ENCODE results near the gene E2F7.

E2F7 gene

GRCh38 chr12:77010691-77011548 lies 54.4 kb downstream of the E2F7 start:
- peaks cover 6% of the 10 kb centered on the region for H3K27me3 Mint-ChIP-seq
- H3K36me3 Mint-ChIP-seq = no peaks in the 10 kb centered on the region
- no peak overlapping the region for H3K27ac Mint-ChIP-seq
- H3K4me3 Mint-ChIP-seq = no peak overlapping the region
- no peaks in the 10 kb centered on the region for H3K4me1 Mint-ChIP-seq
- no peaks in the 10 kb centered on the region for H3K9me3 Mint-ChIP-seq

- no peak overlapping the region for H3K4me3 Mint-ChIP-seq
- no peaks in the 10 kb centered on the region for H3K4me1 Mint-ChIP-seq
- peaks cover 13% of the 10 kb centered on the region for H3K27me3 Mint-ChIP-seq
- no peaks in the 10 kb centered on the region for H3K36me3 Mint-ChIP-seq
- H3K27ac Mint-ChIP-seq = no peak overlapping the region
- no peaks in the 10 kb centered on the region for H3K9me3 Mint-ChIP-seq
These were observed 57.9 kb downstream of the E2F7 start for GRCh38 chr12:77007476-77007875.

- Mint-ChIP-seq H3K36me3 (no peaks in the 10 kb centered on the region), H3K4me1 (no peaks in the 10 kb centered on the region), H3K27me3 (peaks cover 13% of the 10 kb centered on the region), H3K4me3 (no peak overlapping the region), H3K9me3 (no peaks in the 10 kb centered on the region), H3K27ac (no peak overlapping the region)
These were observed 59.7 kb downstream of the E2F7 start for GRCh38 chr12:77005611-77006098.

GRCh38 chr12:77003914-77004313 lies 61.5 kb downstream of the E2F7 start:
- H3K36me3 Mint-ChIP-seq = no peaks in the 10 kb centered on the region
- H3K4me1 Mint-ChIP-seq = no peaks in the 10 kb centered on the region
- no peak overlapping the region for H3K4me3 Mint-ChIP-seq
- peaks cover 13% of the 10 kb centered on the region for H3K27me3 Mint-ChIP-seq
- no peaks in the 10 kb centered on the region for H3K9me3 Mint-ChIP-seq
- no peak overlapping the region for H3K27ac Mint-ChIP-seq

GRCh38 chr12:77003246-77003645 lies 62.1 kb downstream of the E2F7 start:
- Mint-ChIP-seq H3K36me3 (no peaks in the 10 kb centered on the region), H3K4me3 (no peak overlapping the region), H3K27me3 (peaks cover 10% of the 10 kb centered on the region), H3K4me1 (no peaks in the 10 kb centered on the region), H3K9me3 (no peaks in the 10 kb centered on the region), H3K27ac (no peak overlapping the region)

GRCh38 chr12:77002382-77002781 lies 63.0 kb downstream of the E2F7 start:
- Mint-ChIP-seq H3K4me1 (no peaks in the 10 kb centered on the region), H3K36me3 (no peaks in the 10 kb centered on the region), H3K4me3 (no peak overlapping the region), H3K9me3 (no peaks in the 10 kb centered on the region), H3K27ac (no peak overlapping the region), H3K27me3 (peaks cover 9% of the 10 kb centered on the region)

- Mint-ChIP-seq H3K36me3 (no peaks in the 10 kb centered on the region), H3K4me1 (no peaks in the 10 kb centered on the region), H3K4me3 (no peak overlapping the region), H3K27me3 (peaks cover 9% of the 10 kb centered on the region), H3K9me3 (no peaks in the 10 kb centered on the region), H3K27ac (no peak overlapping the region)
These were observed 64.1 kb downstream of the E2F7 start for GRCh38 chr12:77001276-77001675.

- H3K36me3 Mint-ChIP-seq = no peaks in the 10 kb centered on the region
- no peak overlapping the region for H3K4me3 Mint-ChIP-seq
- no peak overlapping the region for H3K27ac Mint-ChIP-seq
- no peaks in the 10 kb centered on the region for H3K4me1 Mint-ChIP-seq
- H3K27me3 Mint-ChIP-seq = peaks cover 6% of the 10 kb centered on the region
- no peaks in the 10 kb centered on the region for H3K9me3 Mint-ChIP-seq
These were observed 66.3 kb downstream of the E2F7 start for GRCh38 chr12:76998908-76999556.

- no peaks in the 10 kb centered on the region for H3K36me3 Mint-ChIP-seq
- H3K27ac Mint-ChIP-seq = no peak overlapping the region
- no peak overlapping the region for H3K4me3 Mint-ChIP-seq
- no peaks in the 10 kb centered on the region for H3K9me3 Mint-ChIP-seq
- no peaks in the 10 kb centered on the region for H3K4me1 Mint-ChIP-seq
- peaks cover 6% of the 10 kb centered on the region for H3K27me3 Mint-ChIP-seq
These were observed 67.0 kb downstream of the E2F7 start for GRCh38 chr12:76998386-76998785.

- Mint-ChIP-seq H3K4me3 (no peak overlapping the region), H3K4me1 (no peaks in the 10 kb centered on the region), H3K36me3 (no peaks in the 10 kb centered on the region), H3K27me3 (no peaks in the 10 kb centered on the region), H3K27ac (no peak overlapping the region), H3K9me3 (no peaks in the 10 kb centered on the region)
These were observed 68.2 kb downstream of the E2F7 start for GRCh38 chr12:76997011-76997780.

- no peak overlapping the region for H3K27ac Mint-ChIP-seq
- H3K27me3 Mint-ChIP-seq = peaks cover 5% of the 10 kb centered on the region
- H3K4me3 Mint-ChIP-seq = no peak overlapping the region
- H3K36me3 Mint-ChIP-seq = peaks cover 2% of the 10 kb centered on the region
- H3K4me1 Mint-ChIP-seq = no peaks in the 10 kb centered on the region
- peaks cover 9% of the 10 kb centered on the region for H3K9me3 Mint-ChIP-seq
These were observed 74.7 kb downstream of the E2F7 start for GRCh38 chr12:76990716-76991115.

GRCh38 chr12:76984566-76984965 lies 80.8 kb downstream of the E2F7 start:
- Mint-ChIP-seq H3K4me1 (no peaks in the 10 kb centered on the region), H3K4me3 (no peak overlapping the region), H3K9me3 (peaks cover 28% of the 10 kb centered on the region), H3K36me3 (peaks cover 4% of the 10 kb centered on the region), H3K27ac (no peak overlapping the region), H3K27me3 (peaks cover 6% of the 10 kb centered on the region)

GRCh38 chr12:76983420-76983819 lies 81.9 kb downstream of the E2F7 start:
- peak overlapping the region; percentile 1 for H3K27ac Mint-ChIP-seq
- peaks cover 4% of the 10 kb centered on the region for H3K36me3 Mint-ChIP-seq
- H3K27me3 Mint-ChIP-seq = peaks cover 6% of the 10 kb centered on the region
- H3K4me3 Mint-ChIP-seq = no peak overlapping the region
- H3K4me1 Mint-ChIP-seq = no peaks in the 10 kb centered on the region
- H3K9me3 Mint-ChIP-seq = peaks cover 28% of the 10 kb centered on the region

GRCh38 chr12:76980196-76980595 lies 85.2 kb downstream of the E2F7 start:
- Mint-ChIP-seq H3K36me3 (peaks cover 2% of the 10 kb centered on the region), H3K9me3 (peaks cover 23% of the 10 kb centered on the region), H3K4me3 (no peak overlapping the region), H3K4me1 (no peaks in the 10 kb centered on the region), H3K27ac (no peak overlapping the region), H3K27me3 (peaks cover 3% of the 10 kb centered on the region)

GRCh38 chr12:76976777-76977382 lies 88.5 kb downstream of the E2F7 start:
- Mint-ChIP-seq H3K4me1 (peaks cover 4% of the 10 kb centered on the region), H3K9me3 (peaks cover under 1% of the 10 kb centered on the region), H3K36me3 (no peaks in the 10 kb centered on the region), H3K27me3 (peaks cover 3% of the 10 kb centered on the region), H3K4me3 (no peak overlapping the region), H3K27ac (no peak overlapping the region)

Data from activated naive CD4-positive, alpha-beta T cell treated with anti-CD3 and anti-CD28 coated beads, Interleukin-2, amount 50 U/mL, for 24 hours (primary cell).